ENCODE results near the gene RPS29.

DNA sequence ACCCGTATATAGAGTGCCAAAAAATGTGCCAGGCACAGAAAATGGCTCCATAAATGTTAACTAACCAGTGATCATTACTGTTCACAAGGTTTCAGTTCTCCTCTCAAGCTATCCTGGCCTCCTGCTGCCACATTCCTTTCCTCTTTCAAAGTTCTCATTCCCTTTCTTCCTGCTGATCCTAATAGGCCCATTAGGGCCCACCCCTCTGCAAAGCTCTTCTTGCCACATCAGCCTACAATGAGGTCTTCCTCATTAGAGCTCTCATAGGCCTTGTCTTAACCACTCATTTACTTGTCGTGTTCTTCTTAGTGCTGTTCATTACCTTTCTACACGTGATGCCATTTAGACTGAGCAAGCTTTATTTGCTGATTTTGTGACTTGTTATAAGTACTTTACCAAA is 40.5 kb downstream of the RPS29 start:
- TF ChIP-seq, protein P1, sequence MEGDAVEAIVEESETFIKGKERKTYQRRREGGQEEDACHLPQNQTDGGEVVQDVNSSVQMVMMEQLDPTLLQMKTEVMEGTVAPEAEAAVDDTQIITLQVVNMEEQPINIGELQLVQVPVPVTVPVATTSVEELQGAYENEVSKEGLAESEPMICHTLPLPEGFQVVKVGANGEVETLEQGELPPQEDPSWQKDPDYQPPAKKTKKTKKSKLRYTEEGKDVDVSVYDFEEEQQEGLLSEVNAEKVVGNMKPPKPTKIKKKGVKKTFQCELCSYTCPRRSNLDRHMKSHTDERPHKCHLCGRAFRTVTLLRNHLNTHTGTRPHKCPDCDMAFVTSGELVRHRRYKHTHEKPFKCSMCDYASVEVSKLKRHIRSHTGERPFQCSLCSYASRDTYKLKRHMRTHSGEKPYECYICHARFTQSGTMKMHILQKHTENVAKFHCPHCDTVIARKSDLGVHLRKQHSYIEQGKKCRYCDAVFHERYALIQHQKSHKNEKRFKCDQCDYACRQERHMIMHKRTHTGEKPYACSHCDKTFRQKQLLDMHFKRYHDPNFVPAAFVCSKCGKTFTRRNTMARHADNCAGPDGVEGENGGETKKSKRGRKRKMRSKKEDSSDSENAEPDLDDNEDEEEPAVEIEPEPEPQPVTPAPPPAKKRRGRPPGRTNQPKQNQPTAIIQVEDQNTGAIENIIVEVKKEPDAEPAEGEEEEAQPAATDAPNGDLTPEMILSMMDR (IDR thresholded peaks at IDR 0.05), result no peak
- no peak for TF ChIP-seq POLR2A (IDR thresholded peaks at IDR 0.05)
- no peak for TF ChIP-seq POLR2AphosphoS5 (IDR thresholded peaks at IDR 0.05)
